Neural progenitor cell (in vitro differentiated cells): ENCODE data around the gene UBE2J1. TPM values are rescaled to one million over a fixed set of nuclear protein-coding genes. Genes with fewer than 3 reads are reported as not detected.

Experiments used
- DNase-seq: peaks from one replicate; pipeline ENCODE4 v3.0.0-alpha.2; 2016; ENCODE audit warnings: low spot score
- H2AFZ ChIP-seq: fragments of 200-600 bp; sonication (generic); replicated peaks from 2 replicates; pipeline ENCODE4 v1.6.1; 2016; ENCODE audit warnings: antibody characterized with exemption
- H3F3A ChIP-seq: fragments of 200-600 bp; sonication (generic); 2 replicates; pipeline ENCODE4 v1.6.1; 2016; ENCODE audit warnings: antibody characterized with exemption, low read depth
- H3K27ac ChIP-seq: fragments of 200-600 bp; sonication (generic); 2 replicates; pipeline ENCODE4 v1.5.1; 2016; ENCODE audit warnings: mild to moderate bottlenecking
- H3K27me3 ChIP-seq: fragments of 200-600 bp; sonication (generic); 2 replicates; pipeline ENCODE4 v1.6.1; 2016; ENCODE audit warnings: mild to moderate bottlenecking, moderate library complexity
- H3K36me3 ChIP-seq: fragments of 200-600 bp; sonication (generic); 2 replicates; pipeline ENCODE4 v1.5.1; 2016
- H3K4me1 ChIP-seq: fragments of 200-600 bp; sonication (generic); 2 replicates; pipeline ENCODE4 v1.6.1; 2016; ENCODE audit warnings: mixed run types
- H3K4me2 ChIP-seq: fragments of 200-600 bp; sonication (generic); 2 replicates; pipeline ENCODE4 v1.6.1; 2016
- H3K4me3 ChIP-seq: fragments of 200-600 bp; sonication (generic); 2 replicates; pipeline ENCODE4 v1.5.1; 2016
- H3K79me2 ChIP-seq: fragments of 200-600 bp; sonication (generic); 2 replicates; pipeline ENCODE4 v1.6.1; 2016; ENCODE audit warnings: low read depth
- H3K9ac ChIP-seq: fragments of 200-600 bp; sonication (generic); 2 replicates; pipeline ENCODE4 v1.6.1; 2016
- H3K9me3 ChIP-seq: fragments of 200-600 bp; sonication (generic); 2 replicates; pipeline ENCODE4 v1.5.1; 2016; ENCODE audit warnings: low read depth
- H4K20me1 ChIP-seq: fragments of 200-600 bp; sonication (generic); 2 replicates; pipeline ENCODE4 v1.6.1; 2016; ENCODE audit warnings: low read depth
- H3K27ac Mint-ChIP-seq: 3 replicates; pipeline ENCODE4 v1.8.0; 2021; ENCODE audit warnings: mixed read lengths
- H3K27me3 Mint-ChIP-seq: 2 replicates; pipeline ENCODE4 v1.8.0; 2022; ENCODE audit warnings: low read depth, mild to moderate bottlenecking, inconsistent platforms, moderate library complexity, mixed read lengths; ENCODE audit not compliant: insufficient read depth
- H3K36me3 Mint-ChIP-seq: 3 replicates; pipeline ENCODE4 v1.8.0; 2021; ENCODE audit warnings: mixed read lengths
- H3K4me1 Mint-ChIP-seq: 3 replicates; pipeline ENCODE4 v1.8.0; 2021; ENCODE audit warnings: mixed read lengths
- H3K4me3 Mint-ChIP-seq: 3 replicates; pipeline ENCODE4 v1.8.0; 2021; ENCODE audit warnings: mild to moderate bottlenecking, moderate library complexity, mixed read lengths
- H3K9me3 Mint-ChIP-seq: 3 replicates; pipeline ENCODE4 v1.8.0; 2020; ENCODE audit warnings: mixed read lengths
- CTCF ChIP-seq: fragments of 200-600 bp; sonication (generic); IDR thresholded peaks from 2 replicates; pipeline ENCODE4 v1.5.1; 2017; ENCODE audit warnings: antibody characterized with exemption, mild to moderate bottlenecking
- EZH2 ChIP-seq: fragments of 200-600 bp; sonication (generic); IDR thresholded peaks from 2 replicates; pipeline ENCODE4 v1.6.1; 2017; ENCODE audit warnings: antibody characterized with exemption, mild to moderate bottlenecking, moderate library complexity
- EZH2phosphoT487 ChIP-seq: fragments of 200-600 bp; sonication (generic); IDR thresholded peaks from 2 replicates; pipeline ENCODE4 v1.6.1; 2017; ENCODE audit warnings: antibody characterized with exemption
- total RNA-seq: library from RNA; depleted of rRNA; stranded (reverse); fragments of >200 nt; gene quantifications from 2 replicates; pipeline ENCODE4 v1.2.3, GENCODE V29; 2015; ENCODE audit warnings: low replicate concordance

UBE2J1 gene
- total RNA-seq, 1 donor from 2014 or later: 43.0 TPM

- peaks cover 3% of the 10 kb centered on the region for H3K27me3 Mint-ChIP-seq
- H3K36me3 Mint-ChIP-seq: peaks cover 4% of the 10 kb centered on the region
- no peak overlapping the region for H3K9ac ChIP-seq
- TF ChIP-seq EZH2phosphoT487: no peak
- no peak for TF ChIP-seq CTCF
- no peak for TF ChIP-seq EZH2
- peaks cover 8% of the 10 kb centered on the region for H3K4me1 ChIP-seq
- H3K36me3 ChIP-seq: no peaks in the 10 kb centered on the region
- H3K27ac ChIP-seq: no peak overlapping the region
- peak overlapping the region; percentile 86 for H3K27ac Mint-ChIP-seq
- H3K79me2 ChIP-seq: peaks cover 76% of the 10 kb centered on the region
- H3K4me3 ChIP-seq: no peak overlapping the region
- no peak overlapping the region for H3K4me2 ChIP-seq
- H3K9me3 Mint-ChIP-seq: peaks cover 2% of the 10 kb centered on the region
- H3K9me3 ChIP-seq: no peaks in the 10 kb centered on the region
- DNase-seq: no peak
- H3K4me1 Mint-ChIP-seq: peaks cover 44% of the 10 kb centered on the region
- no peaks in the 10 kb centered on the region for H3K27me3 ChIP-seq
- H3K4me3 Mint-ChIP-seq: no peak overlapping the region
- H4K20me1 ChIP-seq: peaks cover 5% of the 10 kb centered on the region
- no peak overlapping the region for H2AFZ ChIP-seq
- H3F3A ChIP-seq: peaks cover 18% of the 10 kb centered on the region
Observed at GRCh38 chr6:89348372-89348771, 4.2 kb downstream of the UBE2J1 start.

- Mint-ChIP-seq H3K36me3 (peaks cover 5% of the 10 kb centered on the region), H3K27ac (peak overlapping the region; percentile 86), H3K9me3 (peaks cover 2% of the 10 kb centered on the region), H3K27me3 (peaks cover 3% of the 10 kb centered on the region), H3K4me1 (peaks cover 42% of the 10 kb centered on the region), H3K4me3 (peak overlapping the region; percentile 8)
- Histone ChIP-seq H3K9ac (no peak overlapping the region), H3K27ac (no peak overlapping the region), H3K36me3 (no peaks in the 10 kb centered on the region), H2AFZ (no peak overlapping the region), H3K27me3 (no peaks in the 10 kb centered on the region), H3K4me3 (no peak overlapping the region), H3K79me2 (peaks cover 80% of the 10 kb centered on the region), H3K9me3 (no peaks in the 10 kb centered on the region), H4K20me1 (peaks cover 5% of the 10 kb centered on the region), H3K4me2 (no peak overlapping the region), H3F3A (peaks cover 12% of the 10 kb centered on the region), H3K4me1 (peaks cover 6% of the 10 kb centered on the region)
- DNase-seq: no peak
- TF ChIP-seq EZH2: no peak
- no peak for TF ChIP-seq CTCF
- TF ChIP-seq EZH2phosphoT487: no peak
Observed at GRCh38 chr6:89347825-89348224, 4.7 kb downstream of the UBE2J1 start.

- Histone ChIP-seq H3K4me2 (no peak overlapping the region), H3K79me2 (peaks cover 74% of the 10 kb centered on the region)
Observed at GRCh38 chr6:89346433-89346832, 6.1 kb downstream of the UBE2J1 start.

More at GRCh38 chr6:89346433-89346832, 6.1 kb downstream of the UBE2J1 start:
- H3K4me3 Mint-ChIP-seq: no peak overlapping the region
- peaks cover 5% of the 10 kb centered on the region for H4K20me1 ChIP-seq
- TF ChIP-seq EZH2: no peak
- no peak for TF ChIP-seq CTCF
- TF ChIP-seq EZH2phosphoT487: no peak
- DNase-seq: no peak
- H3K4me3 ChIP-seq: no peak overlapping the region
- peak overlapping the region; percentile 18 for H3K27ac Mint-ChIP-seq
- no peaks in the 10 kb centered on the region for H3K27me3 ChIP-seq
- H3K27ac ChIP-seq: no peak overlapping the region
- no peaks in the 10 kb centered on the region for H3K9me3 Mint-ChIP-seq
- no peak overlapping the region for H2AFZ ChIP-seq
- no peaks in the 10 kb centered on the region for H3K27me3 Mint-ChIP-seq
- H3K9ac ChIP-seq: no peak overlapping the region
- no peaks in the 10 kb centered on the region for H3K9me3 ChIP-seq
- H3K36me3 Mint-ChIP-seq: peaks cover 9% of the 10 kb centered on the region
- H3F3A ChIP-seq: peaks cover 3% of the 10 kb centered on the region
- peaks cover 37% of the 10 kb centered on the region for H3K4me1 Mint-ChIP-seq
- H3K4me1 ChIP-seq: peaks cover 3% of the 10 kb centered on the region
- H3K36me3 ChIP-seq: no peaks in the 10 kb centered on the region
